Stimulated activated naive CD4-positive, alpha-beta T cell treated with Interleukin-2 at 50 U/mL for 16 hours (primary cell): ENCODE measurements around the gene HAUS5.

Source experiments
- DNase-seq: peaks from one replicate; lab custom pipeline; 2025; lab: John Stamatoyannopoulos, UW

Gene HAUS5

GRCh38 chr19:35608251-35608650, 4.3 kb upstream of the HAUS5 start:
- DNase-seq: no peak

GRCh38 chr19:35609851-35610353, 2.6 kb upstream of the HAUS5 start:
- DNase-seq: no peak

- no peak for DNase-seq
Measured at GRCh38 chr19:35612224-35612558, 344 bp upstream of the HAUS5 start.

DNA sequence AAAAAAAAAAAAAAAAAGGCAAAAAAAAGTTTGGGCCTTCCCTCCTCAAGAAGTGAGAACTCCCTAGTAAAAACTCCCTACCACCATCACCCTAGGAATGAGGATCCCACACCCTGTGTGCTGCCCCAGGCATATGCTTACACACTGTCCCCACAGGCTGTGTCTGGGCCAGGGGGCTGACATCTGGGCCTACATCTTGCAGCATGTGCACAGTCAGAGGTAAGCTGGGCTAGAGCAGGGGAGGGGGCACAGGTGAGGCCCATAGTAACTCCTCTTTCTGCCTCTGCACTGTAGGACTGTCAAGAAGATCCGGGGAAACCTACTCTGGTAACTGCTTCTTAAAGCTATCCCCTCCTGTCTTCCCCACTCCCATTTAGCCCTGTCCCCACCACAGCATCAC, 1.0 kb downstream of the HAUS5 start:
- no peak for DNase-seq

GRCh38 chr19:35615036-35615435, 2.5 kb downstream of the HAUS5 start:
- no peak for DNase-seq

DNA sequence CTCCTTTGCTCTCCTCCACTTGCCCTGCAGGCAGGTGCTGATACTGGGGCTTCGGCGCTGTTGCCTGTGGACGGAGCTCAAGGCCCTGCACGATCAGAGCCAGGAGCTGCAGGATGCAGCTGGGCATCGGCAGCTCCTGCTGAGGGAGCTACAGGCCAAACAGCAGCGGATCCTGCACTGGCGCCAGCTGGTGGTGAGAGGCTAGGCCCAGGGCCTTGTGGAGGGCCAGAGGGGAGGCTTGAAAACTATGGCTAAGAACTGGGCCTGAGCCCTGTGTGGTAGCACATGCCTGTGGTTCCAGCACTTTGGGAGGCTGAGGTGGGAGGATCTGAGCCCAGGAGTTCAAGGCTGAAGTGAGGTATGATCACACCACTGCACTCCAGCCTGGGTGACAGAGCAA, 6.3 kb downstream of the HAUS5 start:
- DNase-seq: no peak

DNA sequence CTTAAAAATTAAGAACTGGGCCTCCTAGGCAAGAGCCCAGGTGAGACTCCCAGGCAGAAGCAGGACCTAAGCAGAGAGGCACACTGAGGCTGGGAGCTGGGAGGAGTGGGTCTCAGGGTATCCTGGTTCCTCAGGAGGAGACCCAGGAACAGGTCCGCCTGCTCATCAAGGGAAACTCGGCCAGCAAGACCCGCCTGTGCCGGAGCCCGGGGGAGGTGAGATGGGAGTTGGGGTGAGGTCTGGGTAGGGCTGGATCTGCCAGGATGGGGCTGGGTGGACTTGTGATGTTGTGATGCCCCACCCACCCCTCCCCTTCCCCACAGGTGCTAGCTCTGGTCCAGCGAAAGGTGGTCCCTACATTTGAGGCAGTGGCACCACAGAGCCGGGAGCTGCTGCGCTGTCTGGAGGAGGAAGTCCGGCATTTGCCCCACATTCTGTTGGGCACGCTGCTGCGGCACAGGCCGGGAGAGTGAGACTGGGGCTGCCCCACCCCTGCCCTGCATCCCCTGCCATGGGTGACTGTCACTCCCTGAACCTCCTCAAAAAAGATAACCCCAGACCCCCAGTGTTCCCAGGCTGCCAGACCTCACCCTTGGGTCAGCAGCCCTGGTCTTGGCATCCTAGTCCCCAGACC, 6.9 kb downstream of the HAUS5 start:
- DNase-seq: no peak

- DNase-seq: no peak
Measured at GRCh38 chr19:35620001-35620400, 7.5 kb downstream of the HAUS5 start.

GRCh38 chr19:35621708-35622107, 9.2 kb downstream of the HAUS5 start:
- no peak for DNase-seq

- DNase-seq: no peak
Measured at GRCh38 chr19:35622750-35623149, 10.2 kb downstream of the HAUS5 start.

DNA sequence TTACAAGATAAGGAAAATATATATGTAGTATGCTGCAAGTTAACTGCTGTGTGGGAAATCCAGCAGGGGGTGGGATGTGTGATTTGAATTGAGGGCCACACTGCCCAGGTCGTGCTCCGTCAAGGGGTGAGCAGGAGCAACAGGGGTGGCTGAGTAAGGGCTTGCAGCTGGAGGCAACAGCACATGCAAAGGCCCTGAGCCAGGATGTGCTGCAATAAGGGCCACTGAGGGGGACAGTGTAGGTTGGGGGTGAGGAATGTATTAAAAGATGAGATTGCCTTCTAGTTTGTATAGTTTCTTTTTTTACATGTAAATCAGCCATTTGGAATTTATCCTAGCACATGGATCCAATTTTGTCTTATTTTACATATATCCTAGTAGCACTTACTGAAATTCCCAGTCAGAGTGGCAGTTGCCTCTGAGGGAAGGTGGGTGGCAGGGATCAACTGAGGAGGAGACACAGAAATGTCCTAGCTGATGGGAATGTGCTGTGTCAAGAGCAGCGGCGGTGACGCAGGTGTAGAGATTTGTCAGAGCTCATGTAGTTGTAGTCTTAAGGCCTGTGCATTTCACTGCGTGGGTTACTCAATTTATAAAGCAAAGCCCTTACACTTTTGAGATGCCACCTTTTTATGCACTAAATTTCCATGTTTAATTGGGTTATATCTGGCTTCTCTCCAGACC, 10.9 kb downstream of the HAUS5 start:
- no peak for DNase-seq

- no peak for DNase-seq
Measured at GRCh38 chr19:35628264-35628564, 15.7 kb downstream of the HAUS5 start.

DNA sequence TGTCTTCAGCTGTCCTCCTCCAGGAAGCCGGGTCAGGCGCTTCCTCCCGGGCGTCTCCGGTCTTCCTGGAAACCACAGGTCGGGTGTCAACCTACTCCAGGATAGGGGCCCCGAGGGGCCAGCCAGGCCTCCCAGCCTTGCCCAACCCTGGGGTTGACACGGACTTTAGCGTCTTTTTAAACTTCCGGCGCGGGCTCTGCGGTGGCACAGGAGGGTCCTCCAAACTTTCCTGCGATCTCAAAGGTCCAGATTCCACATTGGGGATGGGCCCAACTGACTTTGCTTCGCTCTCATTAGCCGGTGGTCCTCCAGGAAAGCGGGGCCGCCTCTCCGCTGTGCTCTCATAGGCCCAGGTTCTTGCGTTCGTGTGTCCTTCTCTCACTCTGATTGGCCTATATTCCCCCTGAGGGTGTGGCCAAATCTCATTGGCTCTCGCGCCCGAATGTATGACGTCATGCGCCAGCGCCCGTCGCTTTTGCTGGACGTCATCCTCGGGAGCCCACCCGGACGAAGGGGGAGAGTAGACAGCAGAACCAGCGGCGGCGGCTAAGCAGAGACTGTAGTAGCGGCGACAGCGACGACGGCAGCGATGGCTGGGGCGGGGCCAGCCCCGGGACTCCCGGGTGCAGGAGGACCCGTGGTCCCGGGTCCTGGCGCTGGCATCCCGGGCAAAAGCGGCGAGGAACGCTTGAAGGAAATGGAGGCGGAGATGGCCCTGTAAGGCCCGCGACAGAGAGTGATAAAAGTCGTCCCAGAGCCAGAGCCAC, 16.2 kb downstream of the HAUS5 start, which contains the start of gene RBM42:
Gene RBM42 (plus strand): TSS at position 472 of the 767 bp plus-strand sequence. CDS start 118 bp downstream, at position 590.
- DNase-seq: peak; percentile 95

DNA sequence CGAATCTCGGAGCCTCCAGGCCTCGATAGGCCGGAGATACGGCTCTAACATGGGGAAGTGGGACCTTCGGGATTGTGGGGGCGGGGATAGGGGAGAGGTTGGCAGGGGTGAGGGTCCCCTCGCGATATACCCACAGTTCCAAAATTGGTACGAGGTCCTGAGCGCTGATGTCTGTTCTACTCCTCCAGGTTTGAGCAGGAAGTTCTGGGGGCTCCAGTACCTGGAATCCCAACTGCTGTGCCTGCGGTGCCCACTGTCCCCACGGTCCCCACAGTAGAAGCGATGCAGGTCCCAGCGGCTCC, 16.7 kb downstream of the HAUS5 start:
- no peak for DNase-seq

GRCh38 chr19:35633727-35634440, 21.3 kb downstream of the HAUS5 start:
- DNase-seq: no peak

- DNase-seq: no peak
Measured at GRCh38 chr19:35636651-35637050, 24.1 kb downstream of the HAUS5 start.

DNA sequence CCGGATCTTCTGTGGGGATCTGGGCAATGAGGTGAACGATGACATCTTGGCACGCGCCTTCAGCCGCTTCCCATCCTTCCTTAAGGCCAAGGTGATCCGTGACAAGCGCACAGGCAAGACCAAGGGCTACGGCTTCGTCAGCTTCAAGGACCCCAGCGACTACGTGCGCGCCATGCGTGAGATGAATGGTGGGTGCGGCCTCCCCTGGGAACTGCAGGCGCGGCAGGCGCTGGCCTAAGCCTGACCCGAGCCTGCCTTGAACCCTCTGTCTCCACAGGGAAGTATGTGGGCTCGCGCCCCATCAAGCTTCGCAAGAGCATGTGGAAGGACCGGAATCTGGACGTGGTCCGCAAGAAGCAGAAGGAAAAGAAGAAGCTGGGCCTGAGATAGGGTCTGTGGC, 24.6 kb downstream of the HAUS5 start:
- no peak for DNase-seq

GRCh38 chr19:35639321-35639639, 26.7 kb downstream of the HAUS5 start:
- DNase-seq: no peak

GRCh38 chr19:35639863-35640262, 27.3 kb downstream of the HAUS5 start:
- no peak for DNase-seq

DNA sequence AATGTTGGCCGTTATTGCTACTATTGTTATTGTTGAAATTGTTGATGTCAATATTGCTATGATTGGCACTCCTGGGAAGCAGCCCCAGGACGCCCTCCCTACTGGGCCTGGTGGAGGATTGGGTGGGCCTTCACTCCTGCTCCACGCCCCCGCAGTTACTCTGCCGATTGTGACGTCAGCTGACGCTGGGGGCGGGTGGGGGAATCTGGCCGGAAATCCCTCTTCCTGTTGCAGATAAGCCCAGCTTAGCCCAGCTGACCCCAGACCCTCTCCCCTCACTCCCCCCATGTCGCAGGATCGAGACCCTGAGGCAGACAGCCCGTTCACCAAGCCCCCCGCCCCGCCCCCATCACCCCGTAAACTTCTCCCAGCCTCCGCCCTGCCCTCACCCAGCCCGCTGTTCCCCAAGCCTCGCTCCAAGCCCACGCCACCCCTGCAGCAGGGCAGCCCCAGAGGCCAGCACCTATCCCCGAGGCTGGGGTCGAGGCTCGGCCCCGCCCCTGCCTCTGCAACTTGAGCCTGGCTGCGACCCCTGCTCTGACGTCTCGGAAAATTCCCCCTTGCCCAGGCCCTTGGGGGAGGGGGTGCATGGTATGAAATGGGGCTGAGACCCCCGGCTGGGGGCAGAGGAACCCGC, 29.1 kb downstream of the HAUS5 start, which contains the start of gene ETV2:
Gene ETV2 (plus strand): TSS at position 231 of the 637 bp plus-strand sequence. CDS start 716 bp downstream, outside the sequence.
- peak; percentile 14 for DNase-seq

DNA sequence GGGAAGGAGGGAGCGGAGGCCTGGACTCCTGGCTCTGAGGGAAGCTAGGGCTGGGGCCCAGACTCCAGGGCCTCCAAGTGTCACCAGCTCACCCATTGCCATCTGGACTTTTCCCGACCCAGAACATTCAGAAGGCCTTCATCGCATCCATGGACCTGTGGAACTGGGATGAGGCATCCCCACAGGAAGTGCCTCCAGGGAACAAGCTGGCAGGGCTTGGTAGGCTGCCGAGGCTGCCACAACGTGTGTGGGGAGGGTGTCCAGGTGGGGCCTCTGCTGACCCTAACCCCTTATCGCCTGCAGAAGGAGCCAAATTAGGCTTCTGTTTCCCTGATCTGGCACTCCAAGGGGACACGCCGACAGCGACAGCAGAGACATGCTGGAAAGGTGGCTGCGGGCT, 29.8 kb downstream of the HAUS5 start:
- DNase-seq: no peak

DNA sequence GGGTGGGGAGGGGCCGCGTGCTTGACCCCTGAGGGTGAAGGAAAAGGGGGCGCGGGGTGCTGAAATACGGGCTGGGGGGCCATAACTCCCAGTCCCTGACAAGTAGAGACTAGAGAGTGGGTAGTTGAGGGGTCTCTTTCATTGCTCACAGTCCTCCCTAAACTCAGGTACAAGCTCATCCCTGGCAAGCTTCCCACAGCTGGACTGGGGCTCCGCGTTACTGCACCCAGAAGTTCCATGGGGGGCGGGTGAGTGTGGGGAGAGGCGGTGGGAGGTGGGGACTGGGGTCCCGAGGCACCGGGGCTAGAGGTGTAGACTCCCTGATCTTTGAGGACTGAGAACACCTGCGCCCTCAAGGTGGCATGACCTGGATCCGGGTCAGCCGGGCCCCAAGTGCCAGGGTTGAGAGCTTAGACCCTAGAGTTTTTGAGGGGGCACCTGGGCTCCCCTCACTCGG, 30.3 kb downstream of the HAUS5 start:
- DNase-seq: no peak
